ENCODE results near the gene PBX4.

- TF ChIP-seq SUZ12 (IDR thresholded peaks at IDR 0.05; ENCODE audit: extremely low read depth, insufficient read depth, insufficient read length) (no peak), YY1 (IDR thresholded peaks at IDR 0.05; ENCODE audit: insufficient read depth, insufficient read length) (no peak), ZNF274 (IDR thresholded peaks at IDR 0.05; ENCODE audit: low read depth, low read length) (no peak)
These were observed 60.4 kb downstream of the PBX4 start for GRCh38 chr19:19558055-19558454.

All from NT2/D1 (cell line).